Measurements from ENCODE around the gene SDR9C7.

GRCh38 chr12:56935157-56935556 lies 949 bp upstream of the SDR9C7 start:
- TF ChIP-seq EZH2phosphoT487 (IDR thresholded peaks at IDR 0.05; ENCODE audit: borderline replicate concordance, low read length) = no peak
- TF ChIP-seq, protein P1, sequence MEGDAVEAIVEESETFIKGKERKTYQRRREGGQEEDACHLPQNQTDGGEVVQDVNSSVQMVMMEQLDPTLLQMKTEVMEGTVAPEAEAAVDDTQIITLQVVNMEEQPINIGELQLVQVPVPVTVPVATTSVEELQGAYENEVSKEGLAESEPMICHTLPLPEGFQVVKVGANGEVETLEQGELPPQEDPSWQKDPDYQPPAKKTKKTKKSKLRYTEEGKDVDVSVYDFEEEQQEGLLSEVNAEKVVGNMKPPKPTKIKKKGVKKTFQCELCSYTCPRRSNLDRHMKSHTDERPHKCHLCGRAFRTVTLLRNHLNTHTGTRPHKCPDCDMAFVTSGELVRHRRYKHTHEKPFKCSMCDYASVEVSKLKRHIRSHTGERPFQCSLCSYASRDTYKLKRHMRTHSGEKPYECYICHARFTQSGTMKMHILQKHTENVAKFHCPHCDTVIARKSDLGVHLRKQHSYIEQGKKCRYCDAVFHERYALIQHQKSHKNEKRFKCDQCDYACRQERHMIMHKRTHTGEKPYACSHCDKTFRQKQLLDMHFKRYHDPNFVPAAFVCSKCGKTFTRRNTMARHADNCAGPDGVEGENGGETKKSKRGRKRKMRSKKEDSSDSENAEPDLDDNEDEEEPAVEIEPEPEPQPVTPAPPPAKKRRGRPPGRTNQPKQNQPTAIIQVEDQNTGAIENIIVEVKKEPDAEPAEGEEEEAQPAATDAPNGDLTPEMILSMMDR (conservative IDR thresholded peaks at IDR 0.05; ENCODE audit: low read depth, low read length) = no peak
- TF ChIP-seq EZH2 (IDR thresholded peaks at IDR 0.05; ENCODE audit: low read length, unreplicated experiment) = no peak
